Measurements from ENCODE around the gene SYT7.

SYT7 gene

DNA sequence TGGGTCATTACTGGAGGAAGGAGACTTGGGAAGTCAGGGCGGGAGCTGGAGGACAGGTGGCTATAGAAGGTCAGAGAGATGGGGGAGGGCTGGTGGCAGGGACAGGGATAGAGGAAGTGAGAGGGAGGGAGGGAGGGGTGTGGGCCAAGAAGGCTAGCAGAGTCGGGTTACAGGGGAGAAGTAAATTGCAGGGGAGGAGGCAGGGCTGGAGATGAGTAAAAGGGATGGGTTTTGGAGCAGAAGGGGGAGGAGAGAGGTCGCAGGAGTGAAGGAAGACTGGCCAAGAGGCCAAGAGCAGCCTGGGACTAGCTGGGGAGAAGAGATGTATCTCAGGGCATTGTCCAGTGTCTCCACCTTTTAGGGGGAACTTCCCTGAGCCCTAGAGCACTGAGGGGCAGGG lies 39.3 kb downstream of the SYT7 start (continued):
- TF ChIP-seq, protein P1, sequence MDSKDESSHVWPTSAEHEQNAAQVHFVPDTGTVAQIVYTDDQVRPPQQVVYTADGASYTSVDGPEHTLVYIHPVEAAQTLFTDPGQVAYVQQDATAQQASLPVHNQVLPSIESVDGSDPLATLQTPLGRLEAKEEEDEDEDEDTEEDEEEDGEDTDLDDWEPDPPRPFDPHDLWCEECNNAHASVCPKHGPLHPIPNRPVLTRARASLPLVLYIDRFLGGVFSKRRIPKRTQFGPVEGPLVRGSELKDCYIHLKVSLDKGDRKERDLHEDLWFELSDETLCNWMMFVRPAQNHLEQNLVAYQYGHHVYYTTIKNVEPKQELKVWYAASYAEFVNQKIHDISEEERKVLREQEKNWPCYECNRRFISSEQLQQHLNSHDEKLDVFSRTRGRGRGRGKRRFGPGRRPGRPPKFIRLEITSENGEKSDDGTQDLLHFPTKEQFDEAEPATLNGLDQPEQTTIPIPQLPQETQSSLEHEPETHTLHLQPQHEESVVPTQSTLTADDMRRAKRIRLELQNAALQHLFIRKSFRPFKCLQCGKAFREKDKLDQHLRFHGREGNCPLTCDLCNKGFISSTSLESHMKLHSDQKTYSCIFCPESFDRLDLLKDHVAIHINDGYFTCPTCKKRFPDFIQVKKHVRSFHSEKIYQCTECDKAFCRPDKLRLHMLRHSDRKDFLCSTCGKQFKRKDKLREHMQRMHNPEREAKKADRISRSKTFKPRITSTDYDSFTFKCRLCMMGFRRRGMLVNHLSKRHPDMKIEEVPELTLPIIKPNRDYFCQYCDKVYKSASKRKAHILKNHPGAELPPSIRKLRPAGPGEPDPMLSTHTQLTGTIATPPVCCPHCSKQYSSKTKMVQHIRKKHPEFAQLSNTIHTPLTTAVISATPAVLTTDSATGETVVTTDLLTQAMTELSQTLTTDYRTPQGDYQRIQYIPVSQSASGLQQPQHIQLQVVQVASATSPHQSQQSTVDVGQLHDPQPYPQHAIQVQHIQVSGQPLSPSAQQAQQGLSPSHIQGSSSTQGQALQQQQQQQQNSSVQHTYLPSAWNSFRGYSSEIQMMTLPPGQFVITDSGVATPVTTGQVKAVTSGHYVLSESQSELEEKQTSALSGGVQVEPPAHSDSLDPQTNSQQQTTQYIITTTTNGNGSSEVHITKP (tag by site-specific recombination; IDR thresholded peaks at IDR 0.05), result 0 out of 2 replicates have a peak, but pooled peaks have one; percentile 21

DNA sequence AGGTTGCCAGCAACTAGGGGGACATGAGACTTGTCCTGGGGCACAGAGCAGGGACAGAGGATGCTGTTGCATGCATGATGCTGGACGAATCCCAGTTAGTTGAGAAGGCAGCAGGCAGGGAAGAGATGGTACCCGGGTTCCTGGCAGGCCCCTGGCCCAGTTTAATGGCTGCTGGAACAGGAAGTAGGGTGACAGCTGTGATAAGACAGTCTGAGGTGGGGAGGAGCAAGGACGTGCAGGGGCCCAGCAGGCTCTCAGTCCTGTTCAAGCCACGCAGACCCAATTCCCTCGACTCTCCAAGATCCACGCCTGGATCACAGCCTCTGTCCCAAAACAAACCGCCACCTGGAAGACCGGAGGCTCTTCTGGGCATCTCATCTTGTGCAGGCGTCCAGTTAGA lies 40.3 kb downstream of the SYT7 start:
- H3K36me3 ChIP-seq (ENCODE audit: control insufficient read depth in 2 of 2, insufficient read depth in 1 of 2, low read length in 2 of 2), result no peaks in the 10 kb centered on the region
- H3K4me1 ChIP-seq (ENCODE audit: control insufficient read depth, insufficient read depth, low read length), result no peaks in the 10 kb centered on the region
- ChIA-PET POLR2A (no interaction called here), CTCF (interaction anchor here (1.8 to 2.6 kb wide), 2 partner anchors 8 to 23 kb away, joined by 5 to 18 read pairs; no protein-coding TSS in a partner anchor)
- no peak overlapping the region for H3K4me3 ChIP-seq (ENCODE audit: low read depth, low read length)
- no peak for TF ChIP-seq ZNF660 (tag by site-specific recombination; IDR thresholded peaks at IDR 0.05)
- no peak for TF ChIP-seq ZNF777 (tag by site-specific recombination; IDR thresholded peaks at IDR 0.05; ENCODE audit: borderline replicate concordance)
- TF ChIP-seq MEIS1 (CRISPR knock-in tag; IDR thresholded peaks at IDR 0.05; ENCODE audit: borderline replicate concordance), result no peak
- TF ChIP-seq ZNF629 (tag by site-specific recombination; IDR thresholded peaks at IDR 0.05), result no peak
- no peak for TF ChIP-seq ZNF707 (tag by site-specific recombination; IDR thresholded peaks at IDR 0.05)
- no peak for TF ChIP-seq MZF1 (tag by site-specific recombination; IDR thresholded peaks at IDR 0.05; ENCODE audit: borderline replicate concordance)
- no peak for TF ChIP-seq ZNF48 (tag by site-specific recombination; IDR thresholded peaks at IDR 0.05)
- no peak for TF ChIP-seq ZNF701 (tag by site-specific recombination; IDR thresholded peaks at IDR 0.05)
- TF ChIP-seq ZNF596 (tag by site-specific recombination; IDR thresholded peaks at IDR 0.05), result no peak
- no peak for TF ChIP-seq ZNF521 (tag by site-specific recombination; IDR thresholded peaks at IDR 0.05)
- no peak for TF ChIP-seq ZSCAN16 (tag by site-specific recombination; IDR thresholded peaks at IDR 0.05)
- TF ChIP-seq GLIS2 (tag by site-specific recombination; IDR thresholded peaks at IDR 0.05), result no peak
- no peak overlapping the region for H3K27ac ChIP-seq (ENCODE audit: extremely low read depth, low read depth, low read length)
- H3K9me3 ChIP-seq (ENCODE audit: control insufficient read depth, insufficient read depth, low read depth, low read length), result no peaks in the 10 kb centered on the region

GRCh38 chr11:61539831-61540357 lies 41.0 kb downstream of the SYT7 start:
- H3K36me3 ChIP-seq (ENCODE audit: control insufficient read depth in 2 of 2, insufficient read depth in 1 of 2, low read length in 2 of 2), result no peaks in the 10 kb centered on the region
- H3K27ac ChIP-seq (ENCODE audit: extremely low read depth, low read depth, low read length), result no peak overlapping the region
- POLR2A ChIA-PET, result no interaction called here
- TF ChIP-seq ZEB2 (tag by site-specific recombination; IDR thresholded peaks at IDR 0.05) (no peak), ZNF76 (tag by site-specific recombination; IDR thresholded peaks at IDR 0.05; ENCODE audit: borderline replicate concordance, low read depth) (no peak), ZNF274 (IDR thresholded peaks at IDR 0.05; ENCODE audit: low read length) (no peak), ZNF274 (tag by site-specific recombination; IDR thresholded peaks at IDR 0.05; ENCODE audit: borderline replicate concordance) (no peak)
- no peak overlapping the region for H3K4me3 ChIP-seq (ENCODE audit: low read depth, low read length)
- CTCF ChIA-PET, result interaction anchor here (0.9 to 1.8 kb wide), 2 partner anchors 23 to 93 kb away, joined by 3 to 5 read pairs; no protein-coding TSS in a partner anchor
- H3K9me3 ChIP-seq (ENCODE audit: control insufficient read depth, insufficient read depth, low read depth, low read length), result no peaks in the 10 kb centered on the region
- H3K4me1 ChIP-seq (ENCODE audit: control insufficient read depth, insufficient read depth, low read length), result no peaks in the 10 kb centered on the region

DNA sequence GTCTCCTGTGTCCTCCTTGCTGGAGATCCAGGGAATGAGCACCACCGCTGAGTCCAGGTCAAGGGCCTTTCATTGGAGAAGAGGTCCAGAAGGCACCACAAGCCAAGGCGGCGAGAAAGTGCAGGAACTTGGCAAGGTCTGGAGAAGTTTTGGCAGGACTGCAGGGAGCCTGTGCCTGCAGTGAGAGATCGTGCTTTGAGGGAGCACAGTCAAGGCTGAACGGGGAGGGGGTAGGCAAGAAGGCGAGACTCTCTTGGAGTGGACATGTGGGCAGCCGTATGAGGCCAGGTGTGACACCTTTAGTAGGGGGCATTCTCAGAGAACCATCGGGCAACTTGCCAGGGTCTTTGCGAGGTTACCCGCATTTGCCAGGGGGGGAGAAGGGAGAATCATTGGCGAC lies 41.9 kb downstream of the SYT7 start:
- no peak overlapping the region for H3K4me3 ChIP-seq (ENCODE audit: low read depth, low read length)
- POLR2A ChIA-PET, result no interaction called here
- no peaks in the 10 kb centered on the region for H3K4me1 ChIP-seq (ENCODE audit: control insufficient read depth, insufficient read depth, low read length)
- H3K9me3 ChIP-seq (ENCODE audit: control insufficient read depth, insufficient read depth, low read depth, low read length), result no peaks in the 10 kb centered on the region
- no peak overlapping the region for H3K27ac ChIP-seq (ENCODE audit: extremely low read depth, low read depth, low read length)
- no peaks in the 10 kb centered on the region for H3K36me3 ChIP-seq (ENCODE audit: control insufficient read depth in 2 of 2, insufficient read depth in 1 of 2, low read length in 2 of 2)
- CTCF ChIA-PET, result interaction anchor here (0.6 kb wide), 1 partner anchor 210 kb away, joined by 3 read pairs; no protein-coding TSS in a partner anchor
- TF ChIP-seq, protein P2, sequence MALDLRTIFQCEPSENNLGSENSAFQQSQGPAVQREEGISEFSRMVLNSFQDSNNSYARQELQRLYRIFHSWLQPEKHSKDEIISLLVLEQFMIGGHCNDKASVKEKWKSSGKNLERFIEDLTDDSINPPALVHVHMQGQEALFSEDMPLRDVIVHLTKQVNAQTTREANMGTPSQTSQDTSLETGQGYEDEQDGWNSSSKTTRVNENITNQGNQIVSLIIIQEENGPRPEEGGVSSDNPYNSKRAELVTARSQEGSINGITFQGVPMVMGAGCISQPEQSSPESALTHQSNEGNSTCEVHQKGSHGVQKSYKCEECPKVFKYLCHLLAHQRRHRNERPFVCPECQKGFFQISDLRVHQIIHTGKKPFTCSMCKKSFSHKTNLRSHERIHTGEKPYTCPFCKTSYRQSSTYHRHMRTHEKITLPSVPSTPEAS (tag by site-specific recombination; IDR thresholded peaks at IDR 0.05), result no peak
- TF ChIP-seq SCRT1 (tag by site-specific recombination; IDR thresholded peaks at IDR 0.05; ENCODE audit: borderline replicate concordance), result no peak
- TF ChIP-seq ZNF148 (tag by site-specific recombination; IDR thresholded peaks at IDR 0.05; ENCODE audit: borderline replicate concordance), result no peak
- no peak for TF ChIP-seq ZNF248 (tag by site-specific recombination; IDR thresholded peaks at IDR 0.05)
- no peak for TF ChIP-seq ZNF23 (tag by site-specific recombination; IDR thresholded peaks at IDR 0.05; ENCODE audit: borderline replicate concordance)
- no peak for TF ChIP-seq ZNF664 (tag by site-specific recombination; IDR thresholded peaks at IDR 0.05)
- no peak for TF ChIP-seq ZNF184 (tag by site-specific recombination; IDR thresholded peaks at IDR 0.05)
- no peak for TF ChIP-seq ZNF132 (tag by site-specific recombination; IDR thresholded peaks at IDR 0.05; ENCODE audit: borderline replicate concordance)
